DMS114 treated with DMSO at 0.1 percent for 48 hours (cell line): ENCODE results near the gene LGALS7B.

ENCODE experiments used
- DNase-seq: peaks from one replicate; lab custom pipeline; 2025; ENCODE audit not compliant: unreplicated experiment; lab: John Stamatoyannopoulos, UW

Gene LGALS7B

DNA sequence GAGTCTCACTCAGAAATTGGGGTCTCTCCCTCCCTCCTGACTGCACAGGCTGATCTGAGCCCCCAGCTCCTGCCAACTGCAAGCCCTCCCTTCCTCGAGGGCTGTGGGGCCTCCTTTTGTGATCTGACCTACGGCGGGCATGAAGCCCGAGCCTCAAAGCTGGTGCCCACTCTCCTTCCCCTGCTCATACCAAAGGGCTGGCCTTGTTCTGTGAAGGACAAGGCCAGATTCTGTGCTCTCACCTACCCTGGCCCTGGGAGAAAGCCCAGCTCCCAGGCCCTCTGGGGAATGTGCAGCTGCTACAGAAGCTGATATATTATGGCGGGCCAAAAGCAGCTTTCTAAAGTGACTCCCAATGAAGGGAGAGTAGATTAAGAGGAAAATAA lies 51.6 kb downstream of the LGALS7B start:
- no peak for DNase-seq
